Gastrocnemius medialis (tissue), 4 donors: Measurements from ENCODE around the gene IQGAP1.

Experiments
- CTCF ChIP-seq, 5 experiments: fragments of 450-650 bp in 3 of 5; fragments of 200-600 bp in 2 of 5; sonication (generic) in 2 of 5; IDR thresholded peaks in 4 of 5; conservative IDR thresholded peaks in 1 of 5; 1 replicate in 4 of 5; 2 replicates in 1 of 5; pipeline ENCODE4 v1.5.1; 2016 to 2019; ENCODE audit warnings: antibody characterized with exemption in 5 of 5, mild to moderate bottlenecking in 3 of 5, moderate library complexity in 3 of 5
- POLR2A ChIP-seq, 2 donors: fragments of 450-650 bp; IDR thresholded peaks; one replicate each; pipeline ENCODE4 v1.6.1; 2017; ENCODE audit warnings: antibody characterized with exemption in 2 of 2, mild to moderate bottlenecking in 2 of 2, moderate library complexity in 2 of 2

- TF ChIP-seq CTCF (IDR thresholded peaks at IDR 0.05 in 4 of 5, conservative IDR thresholded peaks at IDR 0.05 in 1 of 5) (no peak), POLR2A (IDR thresholded peaks at IDR 0.05) (no peak)
Measured at GRCh38 chr15:90343302-90343790, 44.7 kb upstream of the IQGAP1 start.
